Osteoblast (primary cell): ENCODE data around the gene ASTN2. TPM values are rescaled to one million over a fixed set of nuclear protein-coding genes. Genes with fewer than 3 reads are reported as not detected.

Experiments used
- DNase-seq: peaks from one replicate; pipeline ENCODE4 v3.0.0; 2011; ENCODE audit warnings: low spot score, mixed read lengths; ENCODE audit not compliant: insufficient read length; ENCODE audit errors: missing footprints
- H2AFZ ChIP-seq: 2 replicates; pipeline ENCODE4 v1.6.0; 2011; ENCODE audit warnings: mild to moderate bottlenecking, low read length
- H3K27ac ChIP-seq: 2 replicates; pipeline ENCODE4 v1.5.1; 2011; ENCODE audit warnings: mild to moderate bottlenecking, low read depth, low read length, moderate library complexity
- H3K27me3 ChIP-seq: 2 replicates; pipeline ENCODE4 v1.6.0; 2012; ENCODE audit warnings: mild to moderate bottlenecking, control low read depth, inconsistent platforms, low read length, moderate library complexity; ENCODE audit not compliant: insufficient read depth
- H3K36me3 ChIP-seq: 2 replicates; pipeline ENCODE4 v1.5.1; 2011; ENCODE audit warnings: mild to moderate bottlenecking, low read length, control low read depth, moderate library complexity; ENCODE audit not compliant: insufficient read depth
- H3K4me1 ChIP-seq: 2 replicates; pipeline ENCODE4 v1.5.1; 2011; ENCODE audit warnings: mild to moderate bottlenecking, low read length, control low read depth, moderate library complexity; ENCODE audit not compliant: insufficient read depth
- H3K4me2 ChIP-seq: 2 replicates; pipeline ENCODE4 v1.6.0; 2011; ENCODE audit warnings: mild to moderate bottlenecking, low read length; ENCODE audit not compliant: insufficient read depth
- H3K4me3 ChIP-seq: fragments of 200-600 bp; sonication (generic); 3 replicates; pipeline ENCODE4 v1.5.1; 2012; ENCODE audit warnings: mild to moderate bottlenecking, low read length, inconsistent platforms; ENCODE audit not compliant: insufficient read depth
- H3K79me2 ChIP-seq: 2 replicates; pipeline ENCODE4 v1.6.0; 2012; ENCODE audit warnings: mild to moderate bottlenecking, low read length, control low read depth, inconsistent platforms; ENCODE audit not compliant: insufficient read depth
- H3K9me3 ChIP-seq: 2 replicates; pipeline ENCODE4 v1.5.1; 2011; ENCODE audit warnings: low read depth, low read length, control low read depth
- H4K20me1 ChIP-seq: 2 replicates; pipeline ENCODE4 v1.6.0; 2012; ENCODE audit warnings: mild to moderate bottlenecking, low read length, control low read depth; ENCODE audit not compliant: insufficient read depth
- CTCF ChIP-seq: IDR thresholded peaks from 2 replicates; pipeline ENCODE4 v1.5.1; 2011; ENCODE audit warnings: mild to moderate bottlenecking, low read depth, low read length, moderate library complexity; ENCODE audit errors: extremely low read depth
- total RNA-seq: library from RNA; depleted of rRNA; stranded (reverse); fragments of >200 nt; gene quantifications from 2 replicates; pipeline ENCODE4 v1.2.3, GENCODE V29; 2012

ASTN2 gene
- total RNA-seq, 1 donor: 4.7 TPM

GRCh38 chr9:117211280-117211679 is 203.6 kb downstream of the ASTN2 start:
- Histone ChIP-seq H3K9me3 (peaks cover 4% of the 10 kb centered on the region), H3K4me1 (no peaks in the 10 kb centered on the region), H3K4me3 (no peak overlapping the region), H3K27me3 (no peaks in the 10 kb centered on the region), H3K4me2 (no peak overlapping the region), H2AFZ (no peak overlapping the region), H4K20me1 (no peaks in the 10 kb centered on the region), H3K79me2 (no peaks in the 10 kb centered on the region), H3K36me3 (no peaks in the 10 kb centered on the region), H3K27ac (no peak overlapping the region)
- TF ChIP-seq CTCF: no peak
- no peak for DNase-seq

DNA sequence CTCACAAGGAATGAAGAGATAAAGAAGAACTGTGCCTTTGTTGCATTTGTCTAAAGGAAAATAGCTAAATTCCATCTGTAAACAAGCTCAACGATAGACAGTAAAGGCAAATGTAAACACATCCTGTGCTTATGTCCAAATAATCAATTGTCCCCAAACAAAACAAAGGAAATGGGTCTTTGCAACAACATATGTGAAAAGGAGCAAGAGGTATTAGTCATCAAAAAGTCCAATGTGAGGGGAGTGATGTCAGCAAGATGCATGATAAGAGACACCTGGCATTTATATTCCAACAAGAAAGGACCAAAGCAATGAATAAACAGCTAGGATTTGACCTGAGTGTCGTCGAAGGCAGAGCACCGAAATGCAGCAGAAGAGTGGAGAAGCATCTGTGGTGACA is 209.1 kb downstream of the ASTN2 start:
- Histone ChIP-seq H4K20me1 (no peaks in the 10 kb centered on the region), H3K36me3 (no peaks in the 10 kb centered on the region), H3K79me2 (no peaks in the 10 kb centered on the region), H3K27me3 (no peaks in the 10 kb centered on the region), H3K4me2 (no peak overlapping the region), H3K27ac (no peak overlapping the region), H3K4me3 (no peak overlapping the region), H2AFZ (no peak overlapping the region), H3K4me1 (no peaks in the 10 kb centered on the region), H3K9me3 (peaks cover 4% of the 10 kb centered on the region)
- no peak for TF ChIP-seq CTCF
- no peak for DNase-seq

- peak; percentile 11 for DNase-seq
- no peaks in the 10 kb centered on the region for H4K20me1 ChIP-seq
- H3K36me3 ChIP-seq: no peaks in the 10 kb centered on the region
- no peak overlapping the region for H3K4me2 ChIP-seq
- TF ChIP-seq CTCF: no peak
- H3K4me1 ChIP-seq: no peaks in the 10 kb centered on the region
- no peak overlapping the region for H2AFZ ChIP-seq
- H3K4me3 ChIP-seq: no peak overlapping the region
- H3K79me2 ChIP-seq: no peaks in the 10 kb centered on the region
- H3K27me3 ChIP-seq: no peaks in the 10 kb centered on the region
- H3K9me3 ChIP-seq: peaks cover 4% of the 10 kb centered on the region
- H3K27ac ChIP-seq: no peak overlapping the region
Measured at GRCh38 chr9:117204971-117205370, 209.9 kb downstream of the ASTN2 start.

GRCh38 chr9:117191504-117192261 is 223.2 kb downstream of the ASTN2 start:
- DNase-seq: no peak
- Histone ChIP-seq H3K27me3 (no peaks in the 10 kb centered on the region), H3K4me3 (no peak overlapping the region), H3K4me1 (no peaks in the 10 kb centered on the region), H2AFZ (no peak overlapping the region), H3K36me3 (no peaks in the 10 kb centered on the region), H3K9me3 (no peaks in the 10 kb centered on the region), H3K4me2 (no peak overlapping the region), H3K79me2 (no peaks in the 10 kb centered on the region), H4K20me1 (no peaks in the 10 kb centered on the region), H3K27ac (no peak overlapping the region)
- TF ChIP-seq CTCF: no peak
